Psoas muscle (tissue), 8 donors: ENCODE measurements around the gene GNAQ. TPM values are rescaled to one million over a fixed set of nuclear protein-coding genes. Genes with fewer than 3 reads are reported as not detected.

Source experiments
- ATAC-seq, 4 donors: fragments of 200-7000 bp; cut with Tn5 transposase; one replicate each; pipeline ENCODE4 v1.9.1; 2020; ENCODE audit warnings: moderate library complexity in 3 of 4, mild to moderate bottlenecking in 2 of 4
- DNase-seq, 2 donors: peaks; one replicate each; pipeline ENCODE4 v3.0.0-alpha.2; 2020
- H3K27ac ChIP-seq: fragments of 200-600 bp; one replicate; pipeline ENCODE4 v1.8.0; 2022
- H3K27me3 ChIP-seq, 3 donors: fragments of 200-600 bp in 1 of 3; one replicate each; pipeline versions ENCODE4 v1.6.1 to v1.8.0; 2013 to 2022; ENCODE audit warnings: low read length in 2 of 3, mild to moderate bottlenecking in 2 of 3, moderate library complexity in 1 of 3; ENCODE audit not compliant: insufficient read depth in 3 of 3
- H3K36me3 ChIP-seq, 2 donors: fragments of 200-600 bp in 1 of 2; one replicate each; pipeline versions ENCODE4 v1.6.1 to v1.8.0; 2013 to 2022; ENCODE audit warnings: low read depth in 1 of 2, mild to moderate bottlenecking in 1 of 2, moderate library complexity in 1 of 2; ENCODE audit not compliant: insufficient read depth in 1 of 2
- H3K4me1 ChIP-seq: fragments of 200-600 bp; one replicate; pipeline ENCODE4 v1.8.0; 2022
- H3K4me3 ChIP-seq: fragments of 200-600 bp; one replicate; pipeline ENCODE4 v1.8.0; 2022; ENCODE audit warnings: mild to moderate bottlenecking
- H3K9me3 ChIP-seq: fragments of 200-600 bp; one replicate; pipeline ENCODE4 v1.8.0; 2022
- CTCF ChIP-seq: fragments of 200-600 bp; IDR thresholded peaks from one replicate; pipeline ENCODE4 v1.8.0; 2022; ENCODE audit warnings: antibody characterized with exemption
- WGBS, 3 donors: extraction: QIAGEN DNeasy Blood & Tissue Kit; methylation state at CpG; one replicate each; pipeline versions ENCODE4 v1.1.6 to v1.1.7; 2013; 5-methylcytosine and 5-hydroxymethylcytosine counted together
- intact Hi-C, 2 donors: fragments of 100-400 bp; cut with DNase I; formaldehyde crosslinking; loops; one replicate each; pipeline versions ENCODE4 v1.11.0 to v1.14.2; 2022
- polyA plus RNA-seq, 3 donors: library from polyadenylated mRNA; stranded (reverse); fragments of 200-250 nt; gene quantifications; one replicate each; pipeline ENCODE4 v1.2.3, GENCODE V29; 2013
- total RNA-seq, 4 donors: library from RNA; stranded (reverse); fragmentation: NEBNext Ultra II Directional in 2 of 4; extraction: Animal tissue kit (Norgen Biotek cat#: 25700) in 2 of 4; gene quantifications; one replicate each; pipeline versions ENCODE4 v1.2.1 to v1.2.4, GENCODE V29; 2021 to 2023
- donor health status: healthy with polysubstance abuse.
- donor health status: DM: no; HTN: no; CAD: no; lungs with moderate emphysema.
- donor health status: Bipolar disorder and iron deficiency.
- donor health status: healthy.
- donor health status: DM: yes; HTN: yes; CAD: no.
- donor health status: DM: no; HTN: no; CAD: no.
- donor health status: DM: no; HTN: no; CAD: no.
- donor health status: DM: yes; HTN: yes; CAD: no.

Gene GNAQ
- total and polyA plus RNA-seq, 7 donors = 8.3 to 26.6 (median 23.8) TPM

- Histone ChIP-seq H3K27ac (no peak overlapping the region), H3K36me3 (no peaks in the 10 kb centered on the region), H3K4me3 (no peak overlapping the region), H3K27me3 (no peaks in the 10 kb centered on the region), H3K9me3 (no peaks in the 10 kb centered on the region), H3K4me1 (peaks cover 7% of the 10 kb centered on the region)
- intact Hi-C loops = no loop called here
- WGBS, 3 donors = 54 to 70% (median 62%) methylated on average over 4 of the region's 4 CpGs
- no peak for ATAC-seq
- TF ChIP-seq CTCF = no peak
- no peak for DNase-seq
Observed at GRCh38 chr9:77738932-77739331, 292.7 kb downstream of the GNAQ start.

GRCh38 chr9:77735494-77735893 lies 296.1 kb downstream of the GNAQ start:
- ATAC-seq (peak in 1 of 4 donors; percentile 45), DNase-seq (no peak)
- no peak overlapping the region for H3K27ac ChIP-seq
- no peaks in the 10 kb centered on the region for H3K27me3 ChIP-seq
- H3K4me1 ChIP-seq = peaks cover 23% of the 10 kb centered on the region
- WGBS, 3 donors = 15 to 30% (median 26%) methylated on average over 5 of the region's 5 CpGs
- TF ChIP-seq CTCF = no peak
- no peaks in the 10 kb centered on the region for H3K9me3 ChIP-seq
- H3K36me3 ChIP-seq = no peaks in the 10 kb centered on the region
- no peak overlapping the region for H3K4me3 ChIP-seq
- intact Hi-C loops = no loop called here

- WGBS, 3 donors = 31 to 44% (median 32%) methylated on average over 8 of the region's 8 CpGs
- H3K9me3 ChIP-seq = no peaks in the 10 kb centered on the region
- intact Hi-C loops = no loop called here
- no peaks in the 10 kb centered on the region for H3K27me3 ChIP-seq
- peak; percentile 58 to 88 (median 80) for ATAC-seq
- peaks cover 0 to 15% of the 10 kb centered on the region in 2 donors for H3K36me3 ChIP-seq
- DNase-seq = no peak
- no peak overlapping the region for H3K4me3 ChIP-seq
- H3K4me1 ChIP-seq = peaks cover 23% of the 10 kb centered on the region
- no peak overlapping the region for H3K27ac ChIP-seq
- no peak for TF ChIP-seq CTCF
Observed at GRCh38 chr9:77731930-77732329, 299.7 kb downstream of the GNAQ start.

GRCh38 chr9:77731008-77731698 lies 300.5 kb downstream of the GNAQ start:
- ATAC-seq = peak; percentile 83 to 92 (median 89)
- intact Hi-C loops = no loop called here

More at GRCh38 chr9:77731008-77731698, 300.5 kb downstream of the GNAQ start:
- Histone ChIP-seq H3K36me3 (peaks cover 0 to 21% of the 10 kb centered on the region in 2 donors), H3K4me1 (peaks cover 23% of the 10 kb centered on the region), H3K4me3 (no peak overlapping the region), H3K9me3 (no peaks in the 10 kb centered on the region), H3K27me3 (no peaks in the 10 kb centered on the region), H3K27ac (no peak overlapping the region)
- peak; percentile 24 to 54 for DNase-seq
- TF ChIP-seq CTCF = no peak
- 65 to 78% (median 67%) methylated on average over 5 of the region's 5 CpGs for WGBS, 3 donors
